HepG2 (cell line): ENCODE results near the gene PEPD. TPM values are rescaled to one million over a fixed set of nuclear protein-coding genes. Genes with fewer than 3 reads are reported as not detected.

Experiments
- ATAC-seq: fragments of 200-7000 bp; cut with Tn5 transposase; 3 replicates; pipeline ENCODE4 v1.9.1; 2020; ENCODE audit warnings: mild to moderate bottlenecking, moderate library complexity
- BruUV-seq: library from RNA; stranded (reverse); fragments of 400-500 nt; replicated peaks from 2 replicates; lab custom pipeline; 2021; lab: Mats Ljungman, UMichigan
- CTCF ChIA-PET: fragments of 300-600 bp; formaldehyde crosslinking; extraction: SDS; loops from one replicate; lab custom pipeline; 2021; ENCODE audit warnings: low total read pairs, inconsistent platforms, low intra/inter-chr PET ratio; lab: Yijun Ruan, JAX
- POLR2A ChIA-PET: fragments of 350-600 bp; sonication (Branson Sonifier 250); formaldehyde crosslinking; loops from one replicate; lab custom pipeline; 2020; ENCODE audit warnings: antibody characterized with exemption, inconsistent platforms; lab: Yijun Ruan, JAX
- DNase-seq: peaks from one replicate; pipeline ENCODE4 v3.0.0-alpha.2; 2015; ENCODE audit warnings: low spot score
- FAIRE-seq: peaks from 3 replicates; lab custom pipeline; 2011; peaks lifted over from hg19 to GRCh38; lab: Jason Lieb, UNC
- H2AFZ ChIP-seq: one replicate; pipeline ENCODE4 v1.6.1; 2011; ENCODE audit warnings: low read length, inconsistent platforms
- H3K27ac ChIP-seq: fragments of 300-600 bp; 3 replicates; pipeline ENCODE4 v1.8.0; 2011; ENCODE audit warnings: mixed run types, mild to moderate bottlenecking, mixed read lengths, low read length, inconsistent platforms; ENCODE audit not compliant: insufficient read depth; ENCODE audit errors: extremely low read length
- H3K27me3 ChIP-seq, 2 experiments: fragments of 200-600 bp in 1 of 2; 2 replicates in 1 of 2; 3 replicates in 1 of 2; pipeline versions ENCODE4 v1.6.0 to v1.8.0; 2011; ENCODE audit warnings: low read length in 2 of 2, mild to moderate bottlenecking in 2 of 2, moderate library complexity in 2 of 2, inconsistent platforms in 1 of 2; ENCODE audit not compliant: insufficient read depth in 2 of 2, control insufficient read depth in 1 of 2
- H3K36me3 ChIP-seq, 2 experiments: fragments of 200-600 bp in 1 of 2; replicated peaks in 1 of 2; 2 replicates in 1 of 2; 3 replicates in 1 of 2; pipeline versions ENCODE4 v1.5.1 to v1.8.0; 2011; ENCODE audit warnings: low read length in 2 of 2, inconsistent platforms in 1 of 2; ENCODE audit not compliant: insufficient read depth in 2 of 2, control insufficient read depth in 1 of 2
- H3K4me1 ChIP-seq: 2 replicates; pipeline ENCODE4 v1.5.1; 2012; ENCODE audit warnings: low read length, inconsistent platforms; ENCODE audit not compliant: insufficient read depth
- H3K4me2 ChIP-seq: 2 replicates; pipeline ENCODE4 v1.6.0; 2011; ENCODE audit warnings: low read depth, low read length, inconsistent platforms
- H3K4me3 ChIP-seq, 3 experiments: fragments of 200-600 bp in 1 of 3; sonication (generic), shearing (Covaris generic) in 1 of 3; replicated peaks in 1 of 3; 2 replicates each; pipeline ENCODE4 v1.5.1; 2011 to 2016; ENCODE audit warnings: low read length in 3 of 3, inconsistent platforms in 2 of 3, low read depth in 2 of 3, mild to moderate bottlenecking in 2 of 3, control low read depth in 1 of 3, mixed read lengths in 1 of 3; ENCODE audit not compliant: insufficient read depth in 1 of 3
- H3K79me2 ChIP-seq: one replicate; pipeline ENCODE4 v1.6.1; 2011; ENCODE audit warnings: low read length, inconsistent platforms; ENCODE audit not compliant: insufficient read depth
- H3K9ac ChIP-seq: 2 replicates; pipeline ENCODE4 v1.6.0; 2011; ENCODE audit warnings: mild to moderate bottlenecking, low read depth, low read length, inconsistent platforms; ENCODE audit not compliant: insufficient read depth
- H3K9me3 ChIP-seq: 2 replicates; pipeline ENCODE4 v1.5.1; 2012; ENCODE audit warnings: mild to moderate bottlenecking, low read length
- H4K20me1 ChIP-seq: 2 replicates; pipeline ENCODE4 v1.6.0; 2011; ENCODE audit warnings: inconsistent platforms, mild to moderate bottlenecking, low read length, moderate library complexity; ENCODE audit not compliant: insufficient read depth
- CEBPB ChIP-seq: IDR thresholded peaks from 2 replicates; pipeline ENCODE4 v1.6.1; 2011; ENCODE audit warnings: low read depth, low read length, improper control_type of control experiment, borderline replicate concordance
- CHCHD3 ChIP-seq: sonication (generic); formaldehyde crosslinking; IDR thresholded peaks from 2 replicates; pipeline ENCODE4 v1.8.0; 2022; ENCODE audit warnings: mild to moderate bottlenecking, missing genetic modification reagents, moderate library complexity
- ZKSCAN8 ChIP-seq: IDR thresholded peaks from 2 replicates; pipeline ENCODE4 v1.6.1; 2016; ENCODE audit warnings: borderline replicate concordance, missing genetic modification reagents, missing compliant biosample characterization
- ZNF329 ChIP-seq: sonication (generic); formaldehyde crosslinking; IDR thresholded peaks from 2 replicates; pipeline ENCODE4 v1.9.0; 2021; ENCODE audit warnings: low read depth, mild to moderate bottlenecking, missing genetic modification reagents
- whole genome bisulfite sequencing: methylation state at CpG from one replicate; pipeline ENCODE4 v1.1.6; 2017; ENCODE audit warnings: low lambda C conversion rate; 5-methylcytosine and 5-hydroxymethylcytosine counted together
- in situ Hi-C: cut with HindIII; loops from 2 replicates; pipeline ENCODE4 v1.10.0; 2017; ENCODE audit warnings: low pct_unique_long_range_greater_than_20kb; ENCODE audit not compliant: extremely low pct_ligation_motif_present
- intact Hi-C: fragments of 100-400 bp; cut with micrococcal nuclease; formaldehyde crosslinking; loops from one replicate; pipeline ENCODE4 v1.10.0; 2022; ENCODE audit not compliant: unreplicated experiment
- polyA plus RNA-seq, 8 experiments: library from polyadenylated mRNA; depleted of rRNA in 3 of 8; stranded (reverse) in 7 of 8; unstranded in 1 of 8; fragments of >200 nt; fragmentation: Illumina TruSeq in 4 of 8; extraction: Trizol in 4 of 8; gene quantifications; 2 replicates each; pipeline versions ENCODE4 v1.2.1 to v1.2.3, GENCODE V29; 2011 to 2016; ENCODE audit warnings: low read depth in 4 of 8, missing spikeins in 1 of 8, mixed read lengths in 1 of 8; ENCODE audit not compliant: insufficient read depth in 1 of 8
- total RNA-seq, 5 experiments: library from RNA; depleted of rRNA; stranded (reverse); fragments of >200 nt; fragmentation: Illumina TruSeq; extraction: Trizol; gene quantifications; 2 replicates each; pipeline ENCODE4 v1.2.3, GENCODE V29; 2016; ENCODE audit warnings: low read depth in 1 of 5
- TF ChIP-seq, protein P1 (sequence below): sonication (generic); formaldehyde crosslinking; conservative IDR thresholded peaks from 2 replicates; pipeline ENCODE4 v1.8.0; 2022; ENCODE audit warnings: mild to moderate bottlenecking, moderate library complexity, missing genetic modification reagents
- TF ChIP-seq, protein P2 (sequence below): sonication (generic); formaldehyde crosslinking; IDR thresholded peaks from 2 replicates; pipeline ENCODE4 v1.4.0; 2020; ENCODE audit warnings: mild to moderate bottlenecking, missing genetic modification reagents

Gene PEPD
- total and polyA plus RNA-seq, 2 of the 13 experiments (the other 11 are each of a cell fraction or from before 2014, with no cell fraction given): 60.7 to 75.1 TPM

DNA sequence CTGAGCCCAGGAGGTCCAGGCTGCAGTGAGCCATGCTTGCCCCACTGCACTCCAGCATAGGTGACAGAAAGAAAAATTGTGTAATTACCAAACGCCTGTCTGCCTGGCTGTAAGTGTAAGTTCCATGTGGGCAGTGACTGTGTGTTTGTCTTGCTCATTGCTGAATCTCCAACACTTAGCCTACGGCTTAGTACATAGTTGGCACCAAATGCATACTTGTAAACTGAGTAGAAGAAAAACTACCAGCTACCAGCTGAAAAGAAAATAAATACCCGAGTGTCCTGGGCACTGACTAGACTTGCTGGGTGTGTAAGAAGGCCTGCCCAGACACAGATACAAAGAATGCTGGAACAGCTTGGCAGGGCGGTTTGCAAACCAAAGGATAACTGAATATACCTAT is 150.8 kb downstream of the PEPD start:
- no peak overlapping the region for H3K4me3 ChIP-seq
- WGBS: 39% methylated on average over 4 of the region's 4 CpGs
- H2AFZ ChIP-seq: no peak overlapping the region
- intact Hi-C loops: no loop called here
- H3K27me3 ChIP-seq: peaks cover 0 to 3% of the 10 kb centered on the region in 2 experiments; a peak in 2 of 5 replicates
- ATAC-seq (no peak), DNase-seq (no peak), FAIRE-seq (no peak)
- in situ Hi-C loops: no loop called here
- no peak overlapping the region for H3K9ac ChIP-seq
- no peak for TF ChIP-seq ZNF329 (CRISPR knock-in tag)
- TF ChIP-seq ZKSCAN8: peak; percentile 97
- no peak for TF ChIP-seq CHCHD3 (CRISPR knock-in tag)
- TF ChIP-seq, protein P1, sequence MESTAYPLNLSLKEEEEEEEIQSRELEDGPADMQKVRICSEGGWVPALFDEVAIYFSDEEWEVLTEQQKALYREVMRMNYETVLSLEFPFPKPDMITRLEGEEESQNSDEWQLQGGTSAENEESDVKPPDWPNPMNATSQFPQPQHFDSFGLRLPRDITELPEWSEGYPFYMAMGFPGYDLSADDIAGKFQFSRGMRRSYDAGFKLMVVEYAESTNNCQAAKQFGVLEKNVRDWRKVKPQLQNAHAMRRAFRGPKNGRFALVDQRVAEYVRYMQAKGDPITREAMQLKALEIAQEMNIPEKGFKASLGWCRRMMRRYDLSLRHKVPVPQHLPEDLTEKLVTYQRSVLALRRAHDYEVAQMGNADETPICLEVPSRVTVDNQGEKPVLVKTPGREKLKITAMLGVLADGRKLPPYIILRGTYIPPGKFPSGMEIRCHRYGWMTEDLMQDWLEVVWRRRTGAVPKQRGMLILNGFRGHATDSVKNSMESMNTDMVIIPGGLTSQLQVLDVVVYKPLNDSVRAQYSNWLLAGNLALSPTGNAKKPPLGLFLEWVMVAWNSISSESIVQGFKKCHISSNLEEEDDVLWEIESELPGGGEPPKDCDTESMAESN (CRISPR knock-in tag): peak; percentile 35; the same call in 1 of the 2 replicates
- TF ChIP-seq, protein P2, sequence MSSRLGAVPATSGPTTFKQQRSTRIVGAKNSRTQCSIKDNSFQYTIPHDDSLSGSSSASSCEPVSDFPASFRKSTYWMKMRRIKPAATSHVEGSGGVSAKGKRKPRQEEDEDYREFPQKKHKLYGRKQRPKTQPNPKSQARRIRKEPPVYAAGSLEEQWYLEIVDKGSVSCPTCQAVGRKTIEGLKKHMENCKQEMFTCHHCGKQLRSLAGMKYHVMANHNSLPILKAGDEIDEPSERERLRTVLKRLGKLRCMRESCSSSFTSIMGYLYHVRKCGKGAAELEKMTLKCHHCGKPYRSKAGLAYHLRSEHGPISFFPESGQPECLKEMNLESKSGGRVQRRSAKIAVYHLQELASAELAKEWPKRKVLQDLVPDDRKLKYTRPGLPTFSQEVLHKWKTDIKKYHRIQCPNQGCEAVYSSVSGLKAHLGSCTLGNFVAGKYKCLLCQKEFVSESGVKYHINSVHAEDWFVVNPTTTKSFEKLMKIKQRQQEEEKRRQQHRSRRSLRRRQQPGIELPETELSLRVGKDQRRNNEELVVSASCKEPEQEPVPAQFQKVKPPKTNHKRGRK (CRISPR knock-in tag): no peak
- TF ChIP-seq CEBPB: peak; percentile 33; the same call in 1 of the 2 replicates
- H3K9me3 ChIP-seq: no peaks in the 10 kb centered on the region
- peaks cover 22% of the 10 kb centered on the region for H3K79me2 ChIP-seq
- H4K20me1 ChIP-seq: peaks cover 11% of the 10 kb centered on the region; the same call in 1 of the 2 replicates
- BruUV-seq: no TSS peak
- no peak overlapping the region for H3K27ac ChIP-seq
- ChIA-PET POLR2A (interaction anchor here (1.8 to 3.2 kb wide), 2 partner anchors 22 to 68 kb away, joined by 5 to 11 read pairs; partner anchors contain the start of gene CEBPA), CTCF (no interaction called here)
- no peak overlapping the region for H3K4me2 ChIP-seq
- H3K4me1 ChIP-seq: peaks cover 21% of the 10 kb centered on the region
- H3K36me3 ChIP-seq: no peaks in the 10 kb centered on the region
